HG02885 (cell line): ENCODE data around the gene EBF3.

Source experiments
- ATAC-seq: cut with Tn5 transposase; IDR thresholded peaks from one replicate; pipeline ENCODE4 v1.9.1; 2021; ENCODE audit warnings: mild to moderate bottlenecking; ENCODE audit not compliant: unreplicated experiment, poor library complexity

The EBF3 gene

GRCh38 chr10:129859536-129859935 lies 104.5 kb downstream of the EBF3 start:
- ATAC-seq = no peak

GRCh38 chr10:129857242-129857960 lies 106.7 kb downstream of the EBF3 start:
- no peak for ATAC-seq

- no peak for ATAC-seq
Observed at GRCh38 chr10:129855836-129856563, 108.1 kb downstream of the EBF3 start.

- no peak for ATAC-seq
Observed at GRCh38 chr10:129854796-129855705, 109.0 kb downstream of the EBF3 start.

GRCh38 chr10:129854158-129854557 lies 109.9 kb downstream of the EBF3 start:
- no peak for ATAC-seq

GRCh38 chr10:129853562-129853903 lies 110.5 kb downstream of the EBF3 start:
- ATAC-seq = no peak

GRCh38 chr10:129852829-129853561 lies 111.1 kb downstream of the EBF3 start:
- no peak for ATAC-seq

- ATAC-seq = no peak
Observed at GRCh38 chr10:129851941-129852640, 112.0 kb downstream of the EBF3 start.

- no peak for ATAC-seq
Observed at GRCh38 chr10:129850790-129851189, 113.3 kb downstream of the EBF3 start.

- no peak for ATAC-seq
Observed at GRCh38 chr10:129850316-129850715, 113.8 kb downstream of the EBF3 start.

GRCh38 chr10:129849853-129850252 lies 114.2 kb downstream of the EBF3 start:
- no peak for ATAC-seq

GRCh38 chr10:129849452-129849750 lies 114.7 kb downstream of the EBF3 start:
- no peak for ATAC-seq

GRCh38 chr10:129848696-129849451 lies 115.2 kb downstream of the EBF3 start:
- no peak for ATAC-seq

GRCh38 chr10:129847741-129848483 lies 116.2 kb downstream of the EBF3 start:
- ATAC-seq = no peak

- ATAC-seq = no peak
Observed at GRCh38 chr10:129846991-129847391, 117.1 kb downstream of the EBF3 start.

GRCh38 chr10:129845111-129845753 lies 118.8 kb downstream of the EBF3 start:
- ATAC-seq = no peak

- ATAC-seq = no peak
Observed at GRCh38 chr10:129844216-129844766, 119.8 kb downstream of the EBF3 start.

- ATAC-seq = no peak
Observed at GRCh38 chr10:129843702-129844101, 120.4 kb downstream of the EBF3 start.
